H1 (cell line): ENCODE results near the gene ARHGAP26. TPM values are rescaled to one million over a fixed set of nuclear protein-coding genes. Genes with fewer than 3 reads are reported as not detected.
A peak's percentile ranks its signal among the peaks of the same experiment; 100 is the strongest.

Experiments used
- CTCF ChIA-PET: fragments of 300-600 bp; sonication (Branson Sonifier 250); formaldehyde crosslinking; loops from one replicate; lab custom pipeline; 2021; ENCODE audit not compliant: partially characterized antibody; lab: Charles Lee
- POLR2A ChIA-PET: fragments of 300-600 bp; sonication (Branson Sonifier 250); formaldehyde crosslinking; loops from one replicate; lab custom pipeline; 2021; ENCODE audit warnings: inconsistent platforms; ENCODE audit not compliant: partially characterized antibody; lab: Charles Lee
- DNase-seq, 2 experiments: peaks; one replicate each; pipeline versions ENCODE4 v3.0.0 to v3.0.0-alpha.2; 2010 to 2022; ENCODE audit warnings: low spot score in 2 of 2, low read depth in 1 of 2, mixed read lengths in 1 of 2
- FAIRE-seq: peaks from 2 replicates; lab custom pipeline; 2011; peaks lifted over from hg19 to GRCh38; lab: Jason Lieb, UNC
- H2AFZ ChIP-seq: 2 replicates; pipeline ENCODE4 v1.8.1; 2012; ENCODE audit warnings: low read length, inconsistent platforms
- H2AK5ac ChIP-seq: 2 replicates; pipeline ENCODE4 v1.6.1; 2013; ENCODE audit warnings: low read depth, low read length
- H2BK120ac ChIP-seq: replicated peaks from 2 replicates; pipeline ENCODE3; 2013; ENCODE audit warnings: low read depth, low read length, inconsistent platforms
- H2BK12ac ChIP-seq: 2 replicates; pipeline ENCODE4 v1.6.1; 2013; ENCODE audit warnings: low read depth, low read length
- H2BK15ac ChIP-seq: 2 replicates; pipeline ENCODE4 v1.6.1; 2013; ENCODE audit warnings: low read length
- H2BK20ac ChIP-seq: 2 replicates; pipeline ENCODE4 v1.6.1; 2013; ENCODE audit warnings: low read length
- H2BK5ac ChIP-seq: 2 replicates; pipeline ENCODE4 v1.6.1; 2013; ENCODE audit warnings: low read depth, low read length
- H3K14ac ChIP-seq: 2 replicates; pipeline ENCODE4 v1.6.1; 2013; ENCODE audit warnings: inconsistent platforms; ENCODE audit not compliant: insufficient read length
- H3K18ac ChIP-seq: 2 replicates; pipeline ENCODE4 v1.6.1; 2013; ENCODE audit warnings: low read length; ENCODE audit errors: extremely low read depth
- H3K23ac ChIP-seq: 2 replicates; pipeline ENCODE4 v1.6.1; 2013; ENCODE audit warnings: inconsistent platforms; ENCODE audit not compliant: insufficient read length
- H3K23me2 ChIP-seq: 2 replicates; pipeline ENCODE4 v1.6.1; 2013; ENCODE audit warnings: low read depth, low read length
- H3K27ac ChIP-seq: 2 replicates; pipeline ENCODE4 v1.6.1; 2011; ENCODE audit warnings: low read depth, low read length, inconsistent platforms
- H3K27me3 ChIP-seq, 4 experiments: replicated peaks in 1 of 4; 1 replicate in 1 of 4; 2 replicates in 3 of 4; pipeline versions ENCODE4 v1.6.1 to v1.8.1; 2011 to 2013; ENCODE audit warnings: low read length in 3 of 4, mild to moderate bottlenecking in 3 of 4, inconsistent platforms in 2 of 4, mixed read lengths in 2 of 4, moderate library complexity in 1 of 4; ENCODE audit not compliant: control insufficient read depth in 3 of 4, insufficient read depth in 3 of 4; ENCODE audit errors: extremely low read depth in 1 of 4
- H3K36me3 ChIP-seq, 4 experiments: 2 replicates each; pipeline versions ENCODE4 v1.6.1 to v1.8.1; 2011 to 2013; ENCODE audit warnings: mild to moderate bottlenecking in 4 of 4, low read length in 3 of 4, moderate library complexity in 2 of 4, control low read depth in 1 of 4, inconsistent platforms in 1 of 4; ENCODE audit not compliant: insufficient read depth in 4 of 4, control insufficient read depth in 2 of 4
- H3K4ac ChIP-seq: replicated peaks from 2 replicates; pipeline ENCODE3; 2013; ENCODE audit warnings: low read length, low read depth, mixed read lengths, inconsistent platforms; ENCODE audit not compliant: insufficient read length
- H3K4me1 ChIP-seq, 4 experiments: replicated peaks in 1 of 4; 1 replicate in 1 of 4; 2 replicates in 3 of 4; pipeline versions ENCODE4 v1.6.1 to v1.8.1; 2011 to 2013; ENCODE audit warnings: low read length in 3 of 4, inconsistent platforms in 2 of 4, mixed read lengths in 1 of 4; ENCODE audit not compliant: insufficient read depth in 4 of 4, control insufficient read depth in 3 of 4
- H3K4me2 ChIP-seq, 2 experiments: 2 replicates each; pipeline versions ENCODE4 v1.6.1 to v1.8.1; 2011 to 2013; ENCODE audit warnings: low read depth in 2 of 2, low read length in 2 of 2, control low read depth in 1 of 2, inconsistent platforms in 1 of 2, mild to moderate bottlenecking in 1 of 2; ENCODE audit not compliant: insufficient read depth in 1 of 2
- H3K4me3 ChIP-seq, 4 experiments: fragments of 200-600, 300-600 bp in 1 of 4; sonication (generic), shearing (Covaris generic), sonication (Bioruptor Twin) in 1 of 4; 2 replicates each; pipeline versions ENCODE4 v1.5.1 to v1.8.1; 2011 to 2016; ENCODE audit warnings: low read length in 4 of 4, low read depth in 3 of 4, control low read depth in 2 of 4, inconsistent platforms in 2 of 4, mild to moderate bottlenecking in 2 of 4, mixed read lengths in 1 of 4, moderate library complexity in 1 of 4; ENCODE audit not compliant: insufficient read depth in 2 of 4; ENCODE audit errors: extremely low read depth in 1 of 4
- H3K56ac ChIP-seq: replicated peaks from 2 replicates; pipeline ENCODE3; 2013; ENCODE audit warnings: low read depth, mild to moderate bottlenecking, mixed read lengths, low read length, inconsistent platforms; ENCODE audit not compliant: insufficient read length
- H3K79me1 ChIP-seq: 2 replicates; pipeline ENCODE4 v1.6.1; 2013; ENCODE audit warnings: low read depth, low read length, control low read depth
- H3K79me2 ChIP-seq, 2 experiments: 2 replicates each; pipeline versions ENCODE4 v1.6.1 to v1.8.1; 2012 to 2013; ENCODE audit warnings: low read length in 2 of 2, mild to moderate bottlenecking in 2 of 2, inconsistent platforms in 1 of 2; ENCODE audit not compliant: insufficient read depth in 2 of 2, control insufficient read depth in 1 of 2
- H3K9ac ChIP-seq, 4 experiments: replicated peaks in 1 of 4; 1 replicate in 1 of 4; 2 replicates in 3 of 4; pipeline versions ENCODE4 v1.6.1 to v1.8.1; 2011 to 2013; ENCODE audit warnings: low read depth in 3 of 4, low read length in 3 of 4, control low read depth in 2 of 4, mild to moderate bottlenecking in 2 of 4, moderate library complexity in 2 of 4, inconsistent platforms in 1 of 4; ENCODE audit errors: extremely low read depth in 1 of 4
- H3K9me3 ChIP-seq, 2 experiments: 2 replicates each; pipeline versions ENCODE4 v1.6.1 to v1.8.1; 2012 to 2013; ENCODE audit warnings: mild to moderate bottlenecking in 2 of 2, moderate library complexity in 2 of 2, control low read depth in 1 of 2, inconsistent platforms in 1 of 2, low read depth in 1 of 2, low read length in 1 of 2, mixed read lengths in 1 of 2; ENCODE audit not compliant: insufficient read depth in 2 of 2
- H4K20me1 ChIP-seq, 2 experiments: replicated peaks in 1 of 2; 2 replicates each; pipeline versions ENCODE3 to v1.8.1; 2011 to 2013; ENCODE audit warnings: inconsistent platforms in 2 of 2, low read length in 2 of 2, mild to moderate bottlenecking in 1 of 2; ENCODE audit not compliant: insufficient read depth in 2 of 2, control insufficient read depth in 1 of 2
- H4K5ac ChIP-seq: 2 replicates; pipeline ENCODE4 v1.6.1; 2013; ENCODE audit warnings: low read length, low read depth, mixed read lengths, inconsistent platforms; ENCODE audit not compliant: insufficient read length
- H4K8ac ChIP-seq: 2 replicates; pipeline ENCODE4 v1.8.0; 2013; ENCODE audit warnings: mild to moderate bottlenecking, moderate library complexity, low read length, inconsistent platforms; ENCODE audit not compliant: insufficient read depth; ENCODE audit errors: extremely low read depth
- H4K91ac ChIP-seq: replicated peaks from 2 replicates; pipeline ENCODE3; 2013; ENCODE audit warnings: low read length, mixed read lengths, inconsistent platforms; ENCODE audit not compliant: insufficient read length
- BACH1 ChIP-seq: IDR thresholded peaks from 2 replicates; pipeline ENCODE4 v1.6.1; 2012; ENCODE audit warnings: low read length, improper control_type of control experiment
- CTBP2 ChIP-seq: IDR thresholded peaks from 2 replicates; pipeline ENCODE4 v1.7.0; 2011; ENCODE audit warnings: borderline replicate concordance, mild to moderate bottlenecking, moderate library complexity, mixed read lengths, low read length; ENCODE audit not compliant: insufficient read depth, insufficient read length
- EGR1 ChIP-seq: IDR thresholded peaks from 2 replicates; pipeline ENCODE4 v1.6.1; 2011; ENCODE audit warnings: low read depth, low read length, borderline replicate concordance
- JUN ChIP-seq: IDR thresholded peaks from 2 replicates; pipeline ENCODE4 v1.6.1; 2011; ENCODE audit warnings: low read depth, mild to moderate bottlenecking, improper control_type of control experiment, low read length
- NRF1 ChIP-seq: IDR thresholded peaks from 2 replicates; pipeline ENCODE4 v1.6.1; 2011; ENCODE audit warnings: mild to moderate bottlenecking, low read depth, low read length, improper control_type of control experiment
- RFX5 ChIP-seq: IDR thresholded peaks from 2 replicates; pipeline ENCODE4 v1.6.1; 2011; ENCODE audit warnings: low read depth, low read length, improper control_type of control experiment, borderline replicate concordance
- RXRA ChIP-seq: IDR thresholded peaks from 2 replicates; pipeline ENCODE4 v1.6.1; 2011; ENCODE audit warnings: low read depth, mild to moderate bottlenecking, low read length, moderate library complexity; ENCODE audit not compliant: insufficient read depth
- SRF ChIP-seq: IDR thresholded peaks from 2 replicates; pipeline ENCODE4 v1.6.1; 2011; ENCODE audit warnings: mild to moderate bottlenecking, low read depth, low read length, moderate library complexity
- TBP ChIP-seq: IDR thresholded peaks from 2 replicates; pipeline ENCODE4 v1.6.1; 2011; ENCODE audit warnings: low read depth, low read length, improper control_type of control experiment
- WGBS, 2 experiments: shearing (Covaris generic) in 1 of 2; methylation state at CpG; one replicate each; pipeline versions ENCODE4 v1.1.6 to v1.1.7; 2013 to 2015; ENCODE audit warnings: low lambda C conversion rate in 2 of 2, mixed read lengths in 2 of 2, inconsistent platforms in 1 of 2, low coverage in 1 of 2, missing lambda C conversion rate in 1 of 2; ENCODE audit not compliant: insufficient replicate concordance in 2 of 2, insufficient coverage in 1 of 2, insufficient read length in 1 of 2; ENCODE audit errors: extremely low coverage in 1 of 2, missing lambda C conversion rate in 1 of 2; 5-methylcytosine and 5-hydroxymethylcytosine counted together
- polyA plus RNA-seq, 7 experiments: library from polyadenylated mRNA; depleted of rRNA in 3 of 7; stranded (reverse) in 5 of 7; unstranded in 2 of 7; fragments of >200 nt in 5 of 7; fragments of 200-250 nt in 2 of 7; gene quantifications; 1 replicate in 5 of 7; 2 replicates in 1 of 7; 4 replicates in 1 of 7; pipeline versions ENCODE4 v1.2.1 to v1.2.3, GENCODE V29; 2011 to 2013; ENCODE audit warnings: missing spikeins in 2 of 7, mixed read lengths in 2 of 7
- total RNA-seq: library from RNA; stranded (reverse); fragmentation: NEBNext Ultra II Directional; extraction: Animal tissue kit (Norgen Biotek cat#: 25700); gene quantifications from 2 replicates; pipeline ENCODE4 v1.2.1, GENCODE V29; 2021

The ARHGAP26 gene
- total and polyA plus RNA-seq, 2 of the 8 experiments (the other 6 are each of a cell fraction or from before 2014, with no cell fraction given) = 7.1 to 24.8 TPM

GRCh38 chr5:142771666-142772065, 1.5 kb downstream of the ARHGAP26 start:
- Histone ChIP-seq H2BK15ac (no peak overlapping the region), H3K27me3 (peaks cover 0 to 8% (median 2%) of the 10 kb centered on the region in 4 experiments; a peak in 4 of 7 replicates), H2AK5ac (no peak overlapping the region), H3K23ac (no peak overlapping the region), H3K27ac (no peak overlapping the region), H2BK12ac (no peak overlapping the region), H3K18ac (no peak overlapping the region), H2BK120ac (no peak overlapping the region), H3K14ac (no peak overlapping the region), H3K36me3 (no peaks in the 10 kb centered on the region), H3K4me3 (peak overlapping the region; percentile 77 to 91 (median 83); a peak in 7 of 8 replicates), H3K9ac (peak overlapping the region in 1 of 4 experiments; percentile 25; a peak in 1 of 7 replicates), H4K20me1 (peaks cover 2 to 9% of the 10 kb centered on the region in 2 experiments), H4K8ac (no peak overlapping the region), H3K79me2 (peaks cover 0 to 52% of the 10 kb centered on the region in 2 experiments; a peak in 2 of 4 replicates), H3K4me1 (peaks cover 0 to 10% (median 5%) of the 10 kb centered on the region in 4 experiments; a peak in 6 of 7 replicates), H3K79me1 (no peaks in the 10 kb centered on the region), H3K4ac (no peak overlapping the region), H2BK5ac (no peak overlapping the region), H3K9me3 (no peaks in the 10 kb centered on the region), H4K91ac (no peak overlapping the region), H3K23me2 (peaks cover 15% of the 10 kb centered on the region), H2AFZ (0 out of 2 replicates have a peak overlapping the region, but pooled peaks have one; percentile 2), H2BK20ac (no peak overlapping the region), H3K56ac (no peak overlapping the region), H4K5ac (no peak overlapping the region), H3K4me2 (peak overlapping the region; percentile 75 to 84)
- no peak for FAIRE-seq
- CTCF ChIA-PET = interaction anchor here (0.6 to 10.9 kb wide), 23 partner anchors 10 to 292 kb away, joined by 3 to 99 read pairs (median 7); no protein-coding TSS in a partner anchor
- POLR2A ChIA-PET = interaction anchor here (0.5 to 4.5 kb wide), 6 partner anchors 9 to 780 kb away, joined by 3 to 23 read pairs (median 4); no protein-coding TSS in a partner anchor
- TF ChIP-seq TBP = no peak
- TF ChIP-seq RFX5 = no peak
- no peak for TF ChIP-seq JUN
- no peak for TF ChIP-seq SRF
- TF ChIP-seq RXRA = no peak
- no peak for TF ChIP-seq EGR1
- TF ChIP-seq NRF1 = no peak
- no peak for TF ChIP-seq BACH1
- no peak for TF ChIP-seq CTBP2
- 19% methylated on average over 5 of the region's 5 CpGs; no CpG with 5 or more reads in 1 of the 2 experiments for WGBS, 2 experiments
- no peak for DNase-seq
